Transverse colon (tissue), 4 donors: ENCODE data around the gene KIF25. TPM values are rescaled to one million over a fixed set of nuclear protein-coding genes. Genes with fewer than 3 reads are reported as not detected.
A peak's percentile ranks its signal among the peaks of the same experiment; 100 is the strongest.

Experiments
- DNase-seq: peaks from one replicate; pipeline ENCODE4 v3.0.0-alpha.2; 2019
- H3K27ac ChIP-seq, 4 donors: fragments of 200-600 bp; sonication (generic); 2 replicates each; pipeline ENCODE4 v1.5.1; 2016 to 2018; ENCODE audit warnings: inconsistent platforms in 4 of 4
- H3K27me3 ChIP-seq: fragments of 200-600 bp; sonication (generic); 2 replicates; pipeline ENCODE4 v1.5.1; 2017; ENCODE audit warnings: inconsistent platforms
- H3K36me3 ChIP-seq, 4 donors: fragments of 200-600 bp; sonication (generic); 2 replicates each; pipeline ENCODE4 v1.5.1; 2017 to 2019; ENCODE audit warnings: inconsistent platforms in 4 of 4
- H3K4me1 ChIP-seq, 4 donors: fragments of 200-600 bp; sonication (generic); 2 replicates each; pipeline ENCODE4 v1.5.1; 2017 to 2020; ENCODE audit warnings: inconsistent platforms in 4 of 4
- H3K4me3 ChIP-seq, 4 donors: fragments of 200-600 bp; sonication (generic); 1 replicate in 1 of 4; 2 replicates in 3 of 4; pipeline versions ENCODE4 v1.5.1 to v1.6.1; 2017 to 2019; ENCODE audit warnings: inconsistent platforms in 4 of 4
- H3K9me3 ChIP-seq, 2 donors: fragments of 200-600 bp; sonication (generic); 2 replicates each; pipeline ENCODE4 v1.5.1; 2017 to 2019; ENCODE audit warnings: inconsistent platforms in 2 of 2
- CTCF ChIP-seq, 5 experiments: fragments of 200-600 bp in 3 of 5; fragments of 450-650 bp in 2 of 5; sonication (generic) in 3 of 5; IDR thresholded peaks; 1 replicate in 2 of 5; 2 replicates in 3 of 5; pipeline ENCODE4 v1.5.1; 2016 to 2017; ENCODE audit warnings: antibody characterized with exemption in 5 of 5, inconsistent platforms in 3 of 5, mild to moderate bottlenecking in 2 of 5, moderate library complexity in 1 of 5
- EP300 ChIP-seq: sonication (generic); formaldehyde crosslinking; IDR thresholded peaks from one replicate; pipeline ENCODE4 v1.6.1; 2017; ENCODE audit warnings: antibody characterized with exemption, low read depth
- POLR2A ChIP-seq: fragments of 450-650 bp; IDR thresholded peaks from one replicate; pipeline ENCODE4 v1.6.1; 2016; ENCODE audit warnings: antibody characterized with exemption, mild to moderate bottlenecking, moderate library complexity
- POLR2AphosphoS5 ChIP-seq, 3 donors: sonication (generic); formaldehyde crosslinking; IDR thresholded peaks; one replicate each; pipeline ENCODE4 v1.6.1; 2016; ENCODE audit warnings: antibody characterized with exemption in 3 of 3
- WGBS, 2 donors: methylation state at CpG; one replicate each; pipeline ENCODE4 v1.1.5; 2018; ENCODE audit warnings: low coverage in 1 of 2; 5-methylcytosine and 5-hydroxymethylcytosine counted together
- in situ Hi-C, 4 donors: fragments of 200-750 bp; cut with MboI; loops; one replicate each; pipeline versions ENCODE4 v1.15.0 to v1.15.1; 2017; ENCODE audit warnings: low sequenced_read_pairs in 3 of 4, low pct_ligation_motif_present in 1 of 4, low pct_unique_long_range_greater_than_20kb in 1 of 4
- intact Hi-C: fragments of 100-400 bp; cut with DNase I; formaldehyde crosslinking; loops from one replicate; pipeline ENCODE4 v1.15.1; 2023; ENCODE audit warnings: low total_unique reads
- total RNA-seq, 4 donors: library from RNA; depleted of rRNA; stranded (reverse); fragments of >200 nt; gene quantifications; one replicate each; pipeline ENCODE4 v1.1.0, GENCODE V29; 2016

Gene KIF25
- total RNA-seq, 4 donors from 2014 or later: not detected

- no peak for TF ChIP-seq POLR2AphosphoS5 (IDR thresholded peaks at IDR 0.05)
- no peak for TF ChIP-seq CTCF (IDR thresholded peaks at IDR 0.05)
- no peak for TF ChIP-seq POLR2A
- no peak for TF ChIP-seq EP300
- in situ Hi-C loops: no loop called here
- no peak for DNase-seq
- 88 to 95% methylated on average over 4 to 29 of the region's 29 CpGs for WGBS, 2 donors
- intact Hi-C loops: no loop called here
- Histone ChIP-seq H3K4me3 (no peak overlapping the region), H3K36me3 (peaks cover 0 to 41% (median 12%) of the 10 kb centered on the region in 4 donors), H3K27me3 (no peaks in the 10 kb centered on the region), H3K4me1 (peaks cover 0 to 14% (median 8%) of the 10 kb centered on the region in 4 donors), H3K9me3 (no peaks in the 10 kb centered on the region), H3K27ac (peak overlapping the region in 1 of 4 donors; percentile 20)
Measured at GRCh38 chr6:167951781-167952511, 45.5 kb upstream of the KIF25 start.

GRCh38 chr6:167952512-167952859 is 45.0 kb upstream of the KIF25 start:
- Histone ChIP-seq H3K4me1 (peaks cover 0 to 14% (median 8%) of the 10 kb centered on the region in 4 donors), H3K27ac (peak overlapping the region in 1 of 4 donors; percentile 20), H3K4me3 (no peak overlapping the region), H3K27me3 (no peaks in the 10 kb centered on the region), H3K36me3 (peaks cover 0 to 39% (median 12%) of the 10 kb centered on the region in 4 donors), H3K9me3 (no peaks in the 10 kb centered on the region)
- intact Hi-C loops (no loop called here), in situ Hi-C loops (no loop called here)
- 38 to 53% methylated on average over 1 of the region's 1 CpG for WGBS, 2 donors
- TF ChIP-seq EP300 (no peak), POLR2AphosphoS5 (IDR thresholded peaks at IDR 0.05) (no peak), CTCF (IDR thresholded peaks at IDR 0.05) (no peak), POLR2A (no peak)
- no peak for DNase-seq

- Histone ChIP-seq H3K4me1 (peaks cover 0 to 14% (median 8%) of the 10 kb centered on the region in 4 donors), H3K9me3 (no peaks in the 10 kb centered on the region), H3K4me3 (no peak overlapping the region), H3K27ac (no peak overlapping the region), H3K27me3 (no peaks in the 10 kb centered on the region), H3K36me3 (peaks cover 0 to 30% (median 7%) of the 10 kb centered on the region in 4 donors)
- in situ Hi-C loops (no loop called here), intact Hi-C loops (no loop called here)
- TF ChIP-seq POLR2A (no peak), POLR2AphosphoS5 (IDR thresholded peaks at IDR 0.05) (no peak), CTCF (IDR thresholded peaks at IDR 0.05) (no peak)
- DNase-seq: no peak
- WGBS, 2 donors: 87 to 95% methylated on average over 5 of the region's 5 CpGs
Measured at GRCh38 chr6:167953551-167953950, 43.9 kb upstream of the KIF25 start.

- WGBS, 2 donors: 91 to 93% methylated on average over 3 of the region's 3 CpGs
- Histone ChIP-seq H3K27ac (no peak overlapping the region), H3K27me3 (no peaks in the 10 kb centered on the region), H3K36me3 (peaks cover 0 to 24% (median 6%) of the 10 kb centered on the region in 4 donors), H3K4me3 (no peak overlapping the region), H3K9me3 (no peaks in the 10 kb centered on the region), H3K4me1 (peaks cover 0 to 14% (median 8%) of the 10 kb centered on the region in 4 donors)
- in situ Hi-C loops: no loop called here
- no peak for DNase-seq
- intact Hi-C loops: no loop called here
- no peak for TF ChIP-seq CTCF (IDR thresholded peaks at IDR 0.05)
- no peak for TF ChIP-seq POLR2A
- TF ChIP-seq EP300: no peak
- TF ChIP-seq POLR2AphosphoS5 (IDR thresholded peaks at IDR 0.05): no peak
Measured at GRCh38 chr6:167954151-167954550, 43.3 kb upstream of the KIF25 start.
